ENCODE results near the gene BBX. TPM values are rescaled to one million over a fixed set of nuclear protein-coding genes. Genes with fewer than 3 reads are reported as not detected.

Gene BBX
- total RNA-seq, 4 donors from 2014 or later = 73.0 to 216 (median 106) TPM

DNA sequence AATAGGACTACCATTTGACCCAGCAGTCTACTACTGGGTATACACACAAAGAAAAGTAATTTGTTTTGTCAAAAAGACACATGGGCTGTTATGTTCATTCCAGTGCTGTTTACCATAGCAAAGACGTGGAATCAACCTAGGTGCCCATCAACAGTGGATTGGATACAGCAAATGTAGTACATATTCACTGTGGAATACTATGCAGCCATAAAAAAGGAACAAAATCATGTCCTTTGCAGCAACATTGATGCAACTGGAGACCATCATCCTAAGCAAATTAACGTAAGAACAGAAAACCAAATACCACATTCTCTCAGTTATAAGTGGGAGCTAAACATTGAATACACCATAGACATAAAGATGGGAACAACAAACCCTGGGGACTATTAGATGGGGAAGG is 25.8 kb downstream of the BBX start:
- Histone ChIP-seq H3K4me1 (no peaks in the 10 kb centered on the region), H3K4me3 (replicated peaks in 1 of 3) (no peak overlapping the region), H3K27ac (no peak overlapping the region), H3K9me3 (no peaks in the 10 kb centered on the region), H3K36me3 (no peaks in the 10 kb centered on the region), H3K27me3 (no peaks in the 10 kb centered on the region)
- TF ChIP-seq, protein P1, sequence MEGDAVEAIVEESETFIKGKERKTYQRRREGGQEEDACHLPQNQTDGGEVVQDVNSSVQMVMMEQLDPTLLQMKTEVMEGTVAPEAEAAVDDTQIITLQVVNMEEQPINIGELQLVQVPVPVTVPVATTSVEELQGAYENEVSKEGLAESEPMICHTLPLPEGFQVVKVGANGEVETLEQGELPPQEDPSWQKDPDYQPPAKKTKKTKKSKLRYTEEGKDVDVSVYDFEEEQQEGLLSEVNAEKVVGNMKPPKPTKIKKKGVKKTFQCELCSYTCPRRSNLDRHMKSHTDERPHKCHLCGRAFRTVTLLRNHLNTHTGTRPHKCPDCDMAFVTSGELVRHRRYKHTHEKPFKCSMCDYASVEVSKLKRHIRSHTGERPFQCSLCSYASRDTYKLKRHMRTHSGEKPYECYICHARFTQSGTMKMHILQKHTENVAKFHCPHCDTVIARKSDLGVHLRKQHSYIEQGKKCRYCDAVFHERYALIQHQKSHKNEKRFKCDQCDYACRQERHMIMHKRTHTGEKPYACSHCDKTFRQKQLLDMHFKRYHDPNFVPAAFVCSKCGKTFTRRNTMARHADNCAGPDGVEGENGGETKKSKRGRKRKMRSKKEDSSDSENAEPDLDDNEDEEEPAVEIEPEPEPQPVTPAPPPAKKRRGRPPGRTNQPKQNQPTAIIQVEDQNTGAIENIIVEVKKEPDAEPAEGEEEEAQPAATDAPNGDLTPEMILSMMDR (IDR thresholded peaks at IDR 0.05) = no peak
- no peak for TF ChIP-seq POLR2A (IDR thresholded peaks at IDR 0.05)
- no peak for DNase-seq
- intact Hi-C loops (cut with DNase I) = no loop called here
- WGBS, 2 donors = 98 to 100% methylated on average over 2 of the region's 2 CpGs

DNA sequence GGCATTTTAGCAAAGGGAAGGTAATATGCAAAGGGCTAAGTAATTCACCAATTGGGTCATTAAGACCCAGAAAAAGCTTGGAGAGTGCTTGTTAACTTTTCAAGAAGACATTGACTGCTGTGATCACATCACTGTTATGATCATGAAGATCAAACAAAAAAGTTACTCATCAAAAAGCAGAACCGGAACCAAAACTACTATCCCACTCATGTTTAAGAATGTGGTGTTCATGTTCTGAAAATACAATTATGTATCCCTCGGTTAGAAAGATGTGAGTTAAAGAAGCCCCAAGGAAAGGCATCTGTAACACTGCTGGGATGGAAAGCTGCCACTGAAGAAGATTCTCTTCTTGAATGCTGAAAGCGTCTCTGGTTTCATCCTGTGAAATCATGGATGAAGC is 32.6 kb downstream of the BBX start:
- H3K27ac ChIP-seq = no peak overlapping the region
- TF ChIP-seq, protein P1 (IDR thresholded peaks at IDR 0.05) = no peak
- no peak for TF ChIP-seq POLR2A (IDR thresholded peaks at IDR 0.05)
- no peaks in the 10 kb centered on the region for H3K27me3 ChIP-seq
- H3K4me3 ChIP-seq (replicated peaks in 1 of 3) = no peak overlapping the region
- 93 to 97% methylated on average over 3 of the region's 3 CpGs for WGBS, 2 donors
- DNase-seq = no peak
- no peaks in the 10 kb centered on the region for H3K36me3 ChIP-seq
- H3K9me3 ChIP-seq = no peaks in the 10 kb centered on the region
- intact Hi-C loops (cut with DNase I) = no loop called here
- H3K4me1 ChIP-seq = no peaks in the 10 kb centered on the region

DNA sequence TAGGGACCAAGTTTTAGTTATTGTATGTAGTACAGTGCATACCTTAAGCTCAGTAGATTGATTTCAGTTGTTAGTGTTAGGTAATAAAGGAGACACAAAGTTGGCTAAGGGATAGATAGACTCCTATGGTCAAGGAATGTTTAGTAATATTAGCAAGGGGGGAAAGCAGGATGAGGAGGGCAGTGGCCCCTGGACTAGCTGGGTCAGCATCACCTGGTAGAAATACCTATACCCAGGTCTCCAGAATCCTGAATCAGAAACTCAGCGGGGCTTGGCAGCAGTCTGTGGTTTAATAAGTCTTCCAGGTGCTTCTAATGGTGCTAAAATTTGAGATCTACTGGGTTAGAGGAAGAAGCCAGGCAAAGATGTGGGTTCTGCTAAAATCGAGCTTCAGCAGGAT is 35.0 kb downstream of the BBX start:
- no peak overlapping the region for H3K27ac ChIP-seq
- TF ChIP-seq, protein P1 (IDR thresholded peaks at IDR 0.05) = no peak
- intact Hi-C loops (cut with DNase I) = no loop called here

DNA sequence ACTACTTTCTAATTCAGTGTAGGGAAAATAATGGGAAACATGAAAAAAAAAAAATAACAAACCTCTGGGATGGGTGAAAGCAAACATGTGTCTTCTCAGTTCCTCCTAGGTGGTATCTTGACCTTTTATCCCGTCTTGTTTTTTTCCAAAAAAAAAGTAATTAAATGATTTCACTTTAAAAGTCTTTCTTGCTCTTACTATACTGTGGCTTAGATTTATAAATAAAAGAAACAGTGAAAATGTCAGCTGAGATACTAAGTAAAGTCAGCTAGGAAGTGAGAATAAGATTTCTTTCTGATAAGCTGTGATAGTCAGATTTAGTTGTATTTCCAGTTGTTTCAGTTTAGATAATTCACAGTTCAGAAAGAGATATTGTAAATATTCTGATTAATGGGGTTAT is 37.4 kb downstream of the BBX start:
- peaks cover 4 to 9% of the 10 kb centered on the region in 2 donors for H3K4me1 ChIP-seq
- H3K9me3 ChIP-seq = no peaks in the 10 kb centered on the region
- intact Hi-C loops (cut with DNase I) = no loop called here
- no peak overlapping the region for H3K27ac ChIP-seq
- DNase-seq = no peak
- WGBS, 2 donors = 34 to 82% methylated on average over 1 of the region's 1 CpG
- TF ChIP-seq, protein P1 (IDR thresholded peaks at IDR 0.05) = no peak
- TF ChIP-seq POLR2A (IDR thresholded peaks at IDR 0.05) = no peak
- H3K4me3 ChIP-seq (replicated peaks in 1 of 3) = no peak overlapping the region
- no peaks in the 10 kb centered on the region for H3K36me3 ChIP-seq
- no peaks in the 10 kb centered on the region for H3K27me3 ChIP-seq

More for the DNA sequence above, 35.0 kb downstream of the BBX start:
- no peaks in the 10 kb centered on the region for H3K27me3 ChIP-seq
- peaks cover 2 to 5% of the 10 kb centered on the region in 2 donors for H3K4me1 ChIP-seq
- no peaks in the 10 kb centered on the region for H3K9me3 ChIP-seq
- WGBS, 2 donors = 71 to 78% methylated on average over 2 of the region's 2 CpGs
- no peaks in the 10 kb centered on the region for H3K36me3 ChIP-seq
- no peak for DNase-seq
- H3K4me3 ChIP-seq (replicated peaks in 1 of 3) = no peak overlapping the region

DNA sequence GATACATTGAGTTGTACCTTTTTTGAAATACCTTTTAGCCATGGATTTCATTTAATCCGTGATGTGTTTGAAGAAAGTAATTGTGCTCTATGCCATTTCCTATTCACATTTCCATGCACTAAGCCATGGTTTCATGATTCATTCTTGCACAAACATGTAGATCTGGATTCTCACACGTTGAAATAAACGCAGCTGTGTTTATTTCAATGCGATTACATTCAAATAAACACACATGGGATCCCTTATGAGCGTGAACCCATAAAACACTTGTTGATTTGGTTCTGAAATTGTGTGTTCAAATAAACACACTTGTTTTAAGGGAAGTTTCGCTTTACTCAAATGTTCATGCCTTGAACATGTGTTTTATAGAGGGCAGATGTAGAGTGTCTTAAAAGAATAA is 39.2 kb downstream of the BBX start:
- WGBS, 2 donors = 92 to 94% methylated on average over 6 of the region's 6 CpGs
- intact Hi-C loops (cut with DNase I) = no loop called here
- Histone ChIP-seq H3K36me3 (no peaks in the 10 kb centered on the region), H3K27me3 (no peaks in the 10 kb centered on the region), H3K27ac (no peak overlapping the region), H3K4me3 (replicated peaks in 1 of 3) (no peak overlapping the region), H3K4me1 (peaks cover 4 to 9% of the 10 kb centered on the region in 2 donors), H3K9me3 (no peaks in the 10 kb centered on the region)
- TF ChIP-seq, protein P1 (IDR thresholded peaks at IDR 0.05) = no peak
- TF ChIP-seq POLR2A (IDR thresholded peaks at IDR 0.05) = no peak
- DNase-seq = no peak

Data from thyroid gland (tissue), 4 donors.